MV-4-11 (cell line): ENCODE results near the gene RACGAP1.
A peak's percentile ranks its signal among the peaks of the same experiment; 100 is the strongest.

ENCODE experiments used
- DNase-seq: peaks from one replicate; lab custom pipeline; 2025; lab: John Stamatoyannopoulos, UW

Gene RACGAP1

DNA sequence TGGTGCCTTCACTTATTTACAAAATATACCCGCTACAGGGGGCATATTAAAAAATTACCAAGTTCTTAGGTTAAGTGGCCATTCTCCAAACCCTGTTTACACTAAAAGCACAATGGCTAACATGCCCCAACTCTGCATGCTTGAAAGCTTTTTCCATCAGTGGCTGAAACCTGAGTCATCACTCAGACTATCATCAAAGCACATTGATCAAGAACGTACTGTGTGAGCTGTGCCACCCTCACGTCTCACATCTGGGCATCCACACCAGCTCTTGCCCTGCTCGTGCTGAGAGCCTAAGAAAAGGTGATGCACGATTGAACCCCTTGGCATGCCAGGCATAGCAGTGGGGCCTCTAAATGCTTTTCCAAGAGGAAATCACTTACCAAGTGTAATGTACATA is 39.3 kb downstream of the RACGAP1 start:
- DNase-seq: no peak

DNA sequence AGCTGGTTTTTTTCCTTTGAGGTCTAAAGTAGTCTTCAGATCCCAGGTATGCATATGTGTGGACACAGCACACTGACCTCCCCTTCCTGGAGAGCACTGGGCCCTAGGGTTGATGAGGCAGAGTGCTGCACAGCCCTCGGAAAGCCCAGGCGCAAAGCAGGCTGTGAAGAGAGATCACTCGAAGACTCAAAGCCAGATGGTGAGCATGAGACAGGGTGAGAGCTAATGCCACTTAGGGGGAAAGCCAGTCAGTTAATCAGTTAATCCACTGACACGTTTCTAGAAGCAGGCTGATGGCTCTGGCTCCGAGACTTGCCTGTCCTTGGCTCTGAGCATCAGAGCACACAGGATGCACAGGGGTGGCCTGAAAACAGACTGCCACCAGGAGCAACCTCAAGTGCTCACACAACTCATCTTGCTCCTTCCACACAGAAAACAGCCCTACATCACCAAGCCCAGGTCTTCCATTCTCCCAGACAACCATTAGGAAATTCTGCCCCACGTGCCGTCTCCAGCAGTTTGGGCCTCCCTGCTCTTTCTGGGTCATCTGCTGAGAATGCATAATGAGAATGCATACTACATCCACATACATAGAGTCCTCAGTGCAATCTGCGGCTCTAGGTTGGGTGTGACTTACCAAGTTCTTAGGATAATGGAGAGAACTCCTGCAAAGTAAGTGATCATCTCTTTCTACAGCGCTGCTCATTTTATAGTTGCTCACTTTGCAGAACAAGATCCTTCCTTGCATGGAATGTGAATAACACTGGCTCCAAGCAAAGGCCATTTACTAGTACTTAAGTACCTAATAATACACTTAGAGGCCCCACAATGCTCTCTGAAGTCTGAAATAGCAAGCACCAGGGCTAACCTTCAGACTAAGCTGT is 40.6 kb downstream of the RACGAP1 start:
- no peak for DNase-seq

DNA sequence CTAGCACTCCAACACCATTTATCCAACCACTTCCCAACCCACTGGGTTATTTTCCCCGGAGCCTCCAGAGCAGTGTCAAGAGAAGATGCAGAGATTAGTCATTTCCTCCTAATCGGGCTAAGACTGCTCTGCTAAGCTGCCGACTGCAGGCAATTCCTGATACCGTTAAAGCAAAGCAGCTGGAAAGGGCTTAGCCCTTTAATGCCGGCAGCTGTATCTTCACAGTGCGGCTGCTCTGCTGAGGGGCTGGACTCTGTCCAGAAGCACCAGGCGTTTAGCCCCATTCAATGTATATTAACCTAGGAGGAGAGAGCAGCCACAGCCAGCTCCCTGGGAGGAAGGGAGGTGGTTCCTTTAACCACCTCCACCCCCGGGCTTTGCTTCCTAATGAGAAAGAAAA is 41.4 kb downstream of the RACGAP1 start:
- DNase-seq: peak; percentile 68

DNA sequence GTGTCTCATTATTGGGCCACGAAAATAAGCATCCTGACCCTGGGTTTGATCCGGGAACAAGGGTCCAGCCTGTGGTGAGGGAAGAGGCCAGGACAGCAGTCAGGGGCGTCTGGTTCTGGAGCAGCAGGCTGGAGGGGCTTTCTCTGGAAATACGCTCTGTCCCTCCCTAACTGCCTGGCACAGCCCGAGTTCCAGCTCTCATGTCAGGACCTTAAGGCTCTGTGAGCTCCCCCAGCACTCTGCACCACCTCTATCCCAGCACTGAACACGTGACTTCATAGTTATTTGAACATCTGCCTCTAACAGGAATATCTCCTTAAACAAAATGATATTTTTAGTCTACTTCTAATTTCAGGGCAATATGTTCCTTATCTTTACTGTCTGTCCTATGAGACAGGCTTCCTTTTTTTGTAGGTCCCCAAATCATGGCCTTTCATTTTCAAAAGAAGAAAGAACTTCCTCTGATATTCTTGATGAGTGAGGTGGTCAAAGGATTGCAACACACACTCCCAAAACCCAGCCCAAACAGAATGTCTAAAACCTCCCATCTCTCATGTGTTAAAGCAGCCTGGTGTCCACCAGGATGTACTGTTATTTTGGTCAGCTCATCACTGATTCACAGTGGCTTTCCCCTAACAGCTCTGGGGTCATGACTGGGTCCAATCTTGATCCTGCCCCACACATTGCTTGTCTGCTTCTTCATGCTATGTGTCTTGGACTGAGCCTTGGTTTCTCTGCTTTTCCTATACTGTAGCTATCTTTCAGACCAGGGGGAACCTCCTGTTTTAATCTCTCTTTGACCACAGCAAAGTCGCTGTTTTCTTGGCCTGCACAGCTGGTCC is 42.8 kb downstream of the RACGAP1 start:
- DNase-seq: peak; percentile 81

DNA sequence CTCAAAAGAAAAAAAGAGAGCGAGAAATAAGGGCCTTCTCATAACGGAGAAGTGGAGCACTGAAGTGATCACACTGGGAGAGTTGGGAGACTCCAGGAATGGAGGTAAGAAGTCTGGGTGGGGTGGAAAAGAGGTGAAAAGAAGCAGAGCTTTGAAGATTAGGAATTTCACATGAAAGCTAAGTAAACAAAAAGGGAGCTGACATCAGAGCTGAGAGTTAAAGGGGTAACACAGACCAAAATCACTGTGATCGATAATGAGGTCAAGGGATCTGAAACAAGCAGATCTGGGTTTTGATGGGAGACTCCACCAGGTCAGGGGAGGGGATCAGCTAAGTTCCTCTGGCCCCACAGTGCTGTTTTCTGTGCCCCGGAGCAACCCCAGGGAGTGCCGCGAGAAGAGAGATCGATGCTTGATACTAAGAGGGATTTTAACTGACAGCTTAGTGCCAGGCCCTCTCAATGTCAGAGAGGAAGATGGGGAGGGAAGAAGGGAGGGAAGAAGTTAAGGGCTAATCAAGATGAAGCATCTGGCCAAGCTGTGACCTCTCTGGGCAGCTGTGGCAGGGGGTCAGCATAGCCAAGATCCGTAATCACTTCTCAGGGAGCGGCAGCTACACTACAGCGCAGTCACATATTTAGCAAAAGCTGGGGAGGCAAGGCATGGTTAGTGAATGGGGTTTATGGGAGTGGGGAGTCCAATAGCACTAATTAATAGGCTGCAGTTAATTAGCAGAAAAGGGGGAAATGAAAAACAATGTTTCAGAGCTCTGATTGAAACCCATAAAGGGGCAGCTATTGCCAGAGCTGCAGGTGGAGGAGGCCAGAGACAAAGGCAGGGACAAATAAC is 44.6 kb downstream of the RACGAP1 start:
- DNase-seq: no peak

DNA sequence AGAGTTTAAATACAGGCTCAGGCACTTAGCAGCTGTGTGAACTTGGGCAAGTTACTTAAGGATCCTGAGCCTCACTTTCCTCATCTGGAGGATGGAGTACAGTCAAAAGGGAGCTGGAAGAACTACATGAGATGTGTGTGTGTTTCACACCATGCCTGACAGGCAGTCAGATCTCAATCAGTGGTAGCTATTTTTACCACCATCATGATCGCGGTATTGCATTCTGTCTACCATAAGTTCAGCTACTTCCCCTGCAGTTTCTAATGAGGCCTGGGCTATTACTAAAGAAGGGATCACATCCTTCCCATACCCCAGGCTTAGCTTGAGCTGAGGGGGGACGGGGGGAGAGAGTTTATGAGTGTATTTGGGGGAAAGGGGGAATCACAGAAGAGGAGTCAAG is 45.5 kb downstream of the RACGAP1 start:
- DNase-seq: peak; percentile 53

DNA sequence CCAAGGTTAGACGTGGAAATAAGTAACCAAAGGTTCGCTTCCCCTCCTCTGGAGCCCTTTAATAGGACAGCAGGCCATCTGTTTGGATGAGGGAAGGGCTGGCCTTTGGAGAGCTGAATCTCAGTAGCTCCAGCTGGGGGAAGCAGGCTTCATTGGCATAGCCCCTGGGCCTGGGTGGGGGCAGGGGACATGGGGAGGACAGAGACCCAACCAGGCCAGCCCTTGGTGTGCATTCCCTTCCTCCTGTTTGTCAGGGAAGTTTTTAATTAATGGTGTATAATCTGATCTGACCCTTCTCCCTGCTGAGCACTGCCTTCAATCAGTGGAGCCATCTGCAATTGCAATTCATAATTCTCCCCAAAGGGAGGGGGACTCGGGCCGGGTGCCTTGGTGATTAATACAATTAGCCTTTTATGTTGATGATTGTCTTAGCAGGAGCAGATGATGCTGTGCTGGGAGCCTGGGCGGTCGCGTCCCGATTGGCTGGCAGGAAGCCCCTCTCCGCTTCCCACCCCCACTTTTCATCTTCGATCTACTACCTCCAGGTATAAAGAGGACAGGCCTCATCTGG is 46.2 kb downstream of the RACGAP1 start:
- DNase-seq: no peak

DNA sequence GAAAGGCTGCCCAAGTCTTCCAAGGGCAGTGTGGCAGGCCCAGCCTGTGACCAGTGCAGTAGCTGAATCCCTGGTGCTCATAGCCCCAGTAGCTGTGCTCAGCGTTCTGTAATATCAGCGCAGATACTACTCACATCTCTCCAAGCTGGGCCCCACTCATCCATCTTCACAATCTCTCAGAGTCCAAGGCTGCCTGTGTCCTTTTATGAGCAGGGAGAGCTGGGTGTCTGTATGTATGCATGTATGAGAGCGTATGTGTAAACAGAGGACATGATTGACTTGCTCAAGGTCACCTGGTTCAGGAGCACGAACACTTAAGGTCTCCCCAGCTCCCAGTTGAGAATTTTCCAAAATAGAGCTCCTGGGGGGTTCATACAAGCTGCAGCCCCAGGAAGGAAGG is 47.2 kb downstream of the RACGAP1 start:
- DNase-seq: no peak

DNA sequence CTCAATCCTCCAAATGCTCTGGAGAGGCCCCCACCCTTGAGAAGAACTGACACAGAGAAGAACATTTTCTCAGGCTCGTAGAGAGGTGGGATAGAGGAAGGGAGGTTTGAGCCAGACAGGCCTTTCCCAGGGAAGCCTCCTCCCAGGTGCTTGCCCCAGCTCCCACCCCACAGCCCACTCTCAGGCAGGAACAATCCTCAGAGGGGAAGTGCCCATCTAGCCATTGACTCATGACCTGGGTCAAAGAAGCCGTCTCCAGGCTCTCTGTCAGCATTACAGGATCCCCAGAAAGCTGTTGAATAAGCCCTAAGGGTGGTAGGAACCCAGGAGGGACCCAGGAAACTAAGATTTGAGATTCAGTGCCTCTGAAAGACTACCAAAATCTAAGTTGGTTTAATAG is 48.7 kb downstream of the RACGAP1 start:
- DNase-seq: no peak

DNA sequence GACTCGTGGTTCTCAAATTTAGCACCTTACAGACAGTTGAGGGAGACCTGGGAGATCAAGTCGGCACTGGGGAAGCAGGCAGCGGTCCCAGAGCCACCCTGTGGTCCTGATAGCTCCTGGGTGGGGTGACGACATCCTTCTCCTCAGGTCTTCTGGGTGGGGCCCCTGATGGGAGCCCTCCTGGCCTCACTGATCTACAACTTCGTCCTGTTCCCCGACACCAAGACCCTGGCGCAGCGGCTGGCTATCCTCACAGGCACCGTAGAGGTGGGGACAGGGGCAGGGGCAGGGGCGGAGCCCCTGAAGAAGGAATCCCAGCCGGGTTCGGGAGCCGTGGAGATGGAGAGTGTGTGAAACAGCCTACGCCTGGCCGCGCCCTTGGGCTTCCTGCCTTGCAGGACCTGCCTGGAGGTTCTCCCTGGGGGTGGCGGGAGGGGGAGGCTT is 50.0 kb downstream of the RACGAP1 start:
- no peak for DNase-seq

DNA sequence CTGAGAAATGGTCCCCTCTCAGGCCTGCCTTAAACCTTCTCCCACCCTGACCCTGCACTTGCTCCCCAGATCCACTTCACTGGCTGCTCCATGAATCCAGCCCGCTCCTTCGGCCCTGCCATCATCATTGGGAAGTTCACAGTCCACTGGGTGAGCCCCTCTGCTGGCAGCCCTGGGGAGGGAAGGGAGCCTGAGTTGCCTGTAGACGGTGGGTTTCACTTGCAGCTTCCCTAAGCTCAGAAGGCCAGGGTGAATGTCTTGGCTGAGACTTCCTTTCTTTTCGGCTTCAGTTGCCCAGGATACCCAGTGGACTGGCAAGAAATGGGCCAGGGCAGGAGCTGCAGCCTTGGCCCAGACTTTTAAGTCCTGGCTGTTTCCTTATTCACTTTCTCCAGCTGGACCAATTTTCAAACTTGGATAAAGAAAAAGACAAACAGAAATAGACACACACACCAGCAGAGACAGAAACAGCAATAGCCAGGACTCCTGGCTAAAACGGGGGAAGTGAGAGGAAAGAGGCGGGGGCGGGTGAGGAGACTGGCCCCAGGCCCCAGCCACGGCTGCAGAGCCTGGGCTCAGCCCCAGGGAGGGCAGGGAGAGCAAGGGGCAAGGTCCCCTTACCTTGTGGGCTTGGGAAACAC is 50.5 kb downstream of the RACGAP1 start:
- no peak for DNase-seq

DNA sequence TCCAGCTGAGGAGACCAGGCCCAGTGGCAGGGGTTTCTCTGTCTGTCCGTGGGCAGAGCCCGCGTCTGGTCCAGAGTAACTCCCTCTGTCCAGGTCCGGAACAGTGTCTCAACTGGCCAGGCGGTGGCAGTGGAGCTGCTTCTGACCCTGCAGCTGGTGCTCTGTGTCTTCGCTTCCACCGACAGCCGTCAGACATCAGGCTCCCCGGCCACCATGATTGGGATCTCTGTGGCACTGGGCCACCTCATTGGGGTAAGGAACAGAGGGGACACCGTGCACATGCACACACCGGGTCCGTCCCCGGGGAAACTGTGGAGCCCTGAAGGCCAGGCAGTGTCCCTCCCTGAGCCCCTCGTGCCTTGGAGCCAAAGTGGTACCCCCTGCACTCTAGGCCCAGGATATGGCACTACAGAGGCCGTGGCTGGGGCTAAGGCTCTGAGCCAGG is 51.0 kb downstream of the RACGAP1 start:
- DNase-seq: peak; percentile 14

DNA sequence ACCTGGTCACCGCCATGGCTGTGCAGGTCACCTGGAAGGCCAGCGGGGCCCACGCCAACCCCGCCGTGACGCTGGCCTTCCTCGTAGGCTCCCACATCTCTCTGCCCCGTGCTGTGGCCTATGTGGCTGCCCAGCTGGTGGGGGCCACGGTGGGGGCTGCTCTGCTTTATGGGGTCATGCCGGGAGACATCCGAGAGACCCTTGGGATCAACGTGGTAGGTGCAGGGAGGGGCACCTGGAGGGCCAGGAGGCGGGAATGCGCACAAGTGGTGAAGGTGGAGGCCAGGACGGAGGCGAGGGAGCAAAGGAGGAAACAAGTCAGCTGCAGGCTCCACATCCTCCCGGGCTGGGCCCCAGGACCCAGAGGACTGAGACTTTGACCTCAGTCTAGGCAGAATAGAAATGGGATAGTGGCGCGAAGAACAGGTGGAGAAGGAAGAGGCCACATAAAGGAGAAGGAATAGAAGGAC is 51.9 kb downstream of the RACGAP1 start:
- no peak for DNase-seq

DNA sequence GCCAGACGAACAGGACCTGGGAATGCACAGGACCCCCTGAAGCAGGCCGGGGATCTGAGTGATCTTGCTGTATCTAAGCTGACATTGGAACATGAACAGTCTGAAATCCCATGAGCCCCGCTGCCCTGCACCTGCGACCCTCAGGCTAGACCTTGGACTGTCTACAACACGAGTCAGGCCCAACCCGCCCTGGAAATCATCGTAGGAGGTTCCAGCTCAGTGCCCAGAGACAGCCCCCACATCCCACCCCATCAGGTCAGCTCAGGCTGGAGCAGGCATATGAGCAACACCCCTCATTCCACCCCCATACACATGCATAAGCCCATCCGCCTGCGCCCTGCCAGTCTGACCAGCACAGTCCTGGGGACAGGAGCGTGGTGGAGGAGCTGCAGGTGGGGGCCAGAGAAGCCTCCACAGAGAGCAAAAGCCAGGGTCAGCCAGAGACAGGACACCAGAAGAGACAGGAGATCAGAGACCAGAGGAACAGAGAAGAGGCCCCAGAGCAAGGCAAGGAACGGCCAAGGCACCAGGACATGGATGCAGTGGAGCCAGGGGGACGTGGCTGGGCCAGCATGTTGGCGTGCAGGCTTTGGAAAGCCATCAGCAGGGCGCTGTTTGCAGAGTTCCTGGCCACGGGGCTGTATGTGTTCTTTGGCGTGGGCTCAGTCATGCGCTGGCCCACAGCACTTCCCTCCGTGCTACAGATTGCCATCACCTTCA is 52.5 kb downstream of the RACGAP1 start, which contains the start of gene AQP6:
AQP6 (plus strand) TSS at position 307 of the 720 bp plus-strand sequence; CDS start at position 534, 227 bp downstream.
- DNase-seq: no peak

DNA sequence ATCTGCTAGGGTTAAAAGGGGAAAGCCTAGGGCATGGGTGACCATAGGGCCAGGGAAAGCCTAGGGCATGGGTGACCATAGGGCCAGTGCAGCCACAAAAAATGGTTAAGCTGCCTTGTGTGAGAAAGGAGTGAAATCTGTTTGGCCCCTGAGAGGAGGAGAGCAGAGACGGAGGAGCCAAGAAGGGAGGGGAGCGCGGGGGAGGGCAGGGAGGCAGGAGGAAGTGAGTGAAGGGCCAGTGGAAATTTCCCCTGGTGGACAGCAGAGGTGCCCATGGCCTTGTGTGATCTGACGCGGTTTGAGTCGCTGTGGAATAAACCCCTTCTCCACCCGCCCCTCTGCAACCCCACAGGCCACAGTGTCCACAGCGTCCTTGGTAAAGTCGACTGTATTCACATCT is 53.2 kb downstream of the RACGAP1 start:
- no peak for DNase-seq

DNA sequence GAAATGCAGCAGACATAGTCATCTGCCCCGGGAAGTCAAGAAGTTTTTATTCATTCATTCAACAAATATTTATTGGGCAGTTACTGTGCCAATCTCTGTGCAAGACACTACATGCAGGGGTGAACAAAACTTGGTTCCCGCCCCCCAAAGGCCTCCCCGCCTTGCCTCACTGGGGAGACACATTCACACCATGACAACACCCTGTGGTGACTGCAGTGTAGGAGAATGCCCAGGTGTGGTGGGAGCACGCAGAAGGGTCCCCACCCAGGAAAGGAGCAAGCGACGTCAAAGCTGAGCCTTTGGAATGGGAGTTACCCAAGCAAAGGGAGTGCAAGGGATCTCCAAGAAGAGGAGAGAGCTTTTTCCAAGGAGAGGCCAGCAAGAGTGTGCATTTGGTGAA is 54.2 kb downstream of the RACGAP1 start:
- no peak for DNase-seq

DNA sequence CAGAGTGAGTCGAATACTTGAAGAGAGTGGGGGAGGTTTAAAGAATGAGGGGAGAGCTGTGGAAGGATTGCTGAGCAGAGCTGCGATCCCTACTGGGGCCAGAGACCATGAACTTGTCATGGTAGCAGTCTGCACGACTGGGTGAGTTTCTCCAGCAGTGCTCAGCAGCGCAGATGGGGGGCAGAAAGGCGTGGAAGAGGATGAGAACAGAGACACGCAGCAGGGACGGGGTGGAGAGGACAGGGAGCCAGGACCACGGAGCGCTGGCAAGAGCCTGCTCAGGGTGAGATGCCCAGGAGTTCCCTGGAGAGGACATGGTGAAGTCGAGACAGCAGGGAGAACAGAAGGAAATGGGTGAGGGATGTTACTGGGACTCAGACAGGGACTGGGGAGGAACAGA is 54.6 kb downstream of the RACGAP1 start:
- no peak for DNase-seq

DNA sequence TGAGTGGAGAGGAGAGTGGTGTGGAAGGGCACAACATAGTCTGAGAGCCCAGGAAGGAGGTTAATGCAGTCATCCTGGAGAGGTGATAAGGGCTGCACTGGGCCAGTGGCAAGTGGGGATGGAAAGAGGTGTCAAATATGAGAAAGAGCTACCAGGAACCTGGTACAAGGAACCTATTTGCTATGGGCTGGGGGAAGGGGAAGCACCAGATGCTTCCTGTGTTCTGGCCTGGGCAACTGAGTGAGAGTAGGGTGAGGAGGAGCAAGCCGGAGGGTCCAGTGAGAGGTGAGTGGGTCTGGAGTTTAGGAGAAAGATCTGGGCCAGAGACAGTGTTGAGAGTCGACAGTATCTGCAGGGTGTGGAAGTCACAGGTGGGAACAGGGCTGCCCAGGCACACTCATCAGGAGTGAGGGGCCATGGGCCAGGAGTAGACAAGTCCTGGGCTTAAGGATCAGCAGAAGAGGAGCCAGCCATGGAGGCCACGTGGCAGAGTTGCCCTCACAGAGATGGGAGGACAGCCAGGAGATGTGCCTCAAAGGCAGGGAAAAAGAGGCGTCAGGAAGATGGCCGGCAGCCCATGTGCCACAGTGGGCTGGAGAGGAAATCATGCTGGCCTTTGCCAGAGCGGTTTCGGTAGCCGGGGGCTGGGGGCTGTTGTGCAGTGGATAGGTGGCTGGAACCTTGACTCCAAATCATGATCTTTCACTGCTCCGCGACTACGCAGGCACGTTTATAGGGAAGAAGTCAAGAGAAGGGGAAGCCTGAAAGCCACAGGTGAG is 55.5 kb downstream of the RACGAP1 start:
- DNase-seq: no peak

DNA sequence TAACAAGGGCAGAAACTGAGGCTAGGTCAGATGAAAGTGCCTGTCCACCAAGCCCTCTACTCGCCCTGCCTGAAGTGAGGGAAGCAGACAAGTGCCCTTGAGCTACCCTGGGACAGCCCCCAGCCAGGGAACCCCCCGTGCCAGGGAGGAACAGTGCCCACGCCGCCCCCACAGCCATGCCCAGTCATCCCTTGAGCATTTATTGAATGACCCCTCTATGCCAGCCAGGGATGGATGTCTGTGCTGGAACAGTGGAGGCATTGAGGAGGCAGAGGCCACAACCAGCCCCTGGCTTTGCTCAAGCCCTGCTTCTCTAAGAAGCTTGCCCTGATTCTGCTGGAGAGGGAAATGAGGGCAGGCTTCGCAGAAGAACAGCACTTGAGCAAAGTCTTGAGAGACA is 56.3 kb downstream of the RACGAP1 start:
- DNase-seq: no peak
